ENCODE results near the gene MTA2. TPM values are rescaled to one million over a fixed set of nuclear protein-coding genes. Genes with fewer than 3 reads are reported as not detected.
"Not testable (repeated sequence)": the region's sequence is repeated elsewhere in the genome, so short reads cannot be mapped to it uniquely, and the experiment has no call there.

The MTA2 gene
- 10 to 100 TPM; 30.0 to 40.5 TPM for total RNA-seq

- H3K9me3 ChIP-seq = no peaks in the 10 kb centered on the region
- H3K4me1 ChIP-seq = peaks cover 0 to 44% of the 10 kb centered on the region in 2 donors
- H3K27ac ChIP-seq = peak within 1 kb of the TSS; percentile 95 to 96
- TF ChIP-seq CTCF (IDR thresholded peaks at IDR 0.05) = no peak
- peak within 1 kb of the TSS; percentile 93 to 98 for H3K4me3 ChIP-seq
- no peaks in the 10 kb centered on the region for H3K27me3 ChIP-seq
- H3K36me3 ChIP-seq = peaks cover 35% of the 10 kb centered on the region
- DNase-seq (ENCODE audit: low spot score) = peak; percentile 96
These were observed at the start of gene MTA2 for GRCh38 chr11:62601372-62602140. TSS of gene MTA2 (minus strand) at chr11:62601865. CDS start at chr11:62601450, 415 bp downstream.

- DNase-seq (ENCODE audit: low spot score); H3K27me3 ChIP-seq; H3K4me3 ChIP-seq; H3K27ac ChIP-seq; H3K9me3 ChIP-seq: not testable (repeated sequence)
- Histone ChIP-seq H3K36me3 (peaks cover 20% of the 10 kb centered on the region), H3K4me1 (peaks cover 0 to 29% of the 10 kb centered on the region in 2 donors)
These were observed 48.6 kb upstream of the MTA2 start for GRCh38 chr11:62650283-62650682.

GRCh38 chr11:62649486-62649885, 47.8 kb upstream of the MTA2 start:
- Histone ChIP-seq H3K27me3 (no peaks in the 10 kb centered on the region), H3K4me3 (no peak overlapping the region), H3K36me3 (peaks cover 20% of the 10 kb centered on the region), H3K4me1 (peaks cover 0 to 37% of the 10 kb centered on the region in 2 donors), H3K27ac (no peak overlapping the region), H3K9me3 (no peaks in the 10 kb centered on the region)
- no peak for TF ChIP-seq CTCF (IDR thresholded peaks at IDR 0.05)
- no peak for DNase-seq (ENCODE audit: low spot score)

- Histone ChIP-seq H3K36me3 (peaks cover 20% of the 10 kb centered on the region), H3K27me3 (no peaks in the 10 kb centered on the region), H3K27ac (no peak overlapping the region), H3K4me1 (peaks cover 0 to 42% of the 10 kb centered on the region in 2 donors), H3K4me3 (no peak overlapping the region), H3K9me3 (no peaks in the 10 kb centered on the region)
- DNase-seq (ENCODE audit: low spot score) = no peak
- no peak for TF ChIP-seq CTCF (IDR thresholded peaks at IDR 0.05)
These were observed 47.3 kb upstream of the MTA2 start for GRCh38 chr11:62648967-62649364.

- Histone ChIP-seq H3K4me3 (no peak overlapping the region), H3K9me3 (no peaks in the 10 kb centered on the region), H3K27me3 (no peaks in the 10 kb centered on the region), H3K36me3 (peaks cover 20% of the 10 kb centered on the region), H3K27ac (no peak overlapping the region), H3K4me1 (peaks cover 0 to 42% of the 10 kb centered on the region in 2 donors)
- TF ChIP-seq CTCF (IDR thresholded peaks at IDR 0.05) = no peak
- no peak for DNase-seq (ENCODE audit: low spot score)
These were observed 46.7 kb upstream of the MTA2 start for GRCh38 chr11:62648185-62648966.

GRCh38 chr11:62647609-62648005, 45.9 kb upstream of the MTA2 start:
- Histone ChIP-seq H3K27ac (no peak overlapping the region), H3K4me1 (peaks cover 0 to 41% of the 10 kb centered on the region in 2 donors), H3K27me3 (no peaks in the 10 kb centered on the region), H3K4me3 (no peak overlapping the region), H3K36me3 (peaks cover 27% of the 10 kb centered on the region), H3K9me3 (no peaks in the 10 kb centered on the region)
- DNase-seq (ENCODE audit: low spot score) = no peak
- TF ChIP-seq CTCF (IDR thresholded peaks at IDR 0.05) = no peak

Data from right atrium auricular region (tissue), 2 donors.